Inflammatory macrophage treated with lipopolysaccharide for 1 hour (primary cell): ENCODE measurements around the gene PPFIBP2.

Experiments
- DNase-seq, 2 donors: peaks; one replicate each; pipeline ENCODE4 v3.0.0-alpha.2; 2020 to 2022

Gene PPFIBP2

DNA sequence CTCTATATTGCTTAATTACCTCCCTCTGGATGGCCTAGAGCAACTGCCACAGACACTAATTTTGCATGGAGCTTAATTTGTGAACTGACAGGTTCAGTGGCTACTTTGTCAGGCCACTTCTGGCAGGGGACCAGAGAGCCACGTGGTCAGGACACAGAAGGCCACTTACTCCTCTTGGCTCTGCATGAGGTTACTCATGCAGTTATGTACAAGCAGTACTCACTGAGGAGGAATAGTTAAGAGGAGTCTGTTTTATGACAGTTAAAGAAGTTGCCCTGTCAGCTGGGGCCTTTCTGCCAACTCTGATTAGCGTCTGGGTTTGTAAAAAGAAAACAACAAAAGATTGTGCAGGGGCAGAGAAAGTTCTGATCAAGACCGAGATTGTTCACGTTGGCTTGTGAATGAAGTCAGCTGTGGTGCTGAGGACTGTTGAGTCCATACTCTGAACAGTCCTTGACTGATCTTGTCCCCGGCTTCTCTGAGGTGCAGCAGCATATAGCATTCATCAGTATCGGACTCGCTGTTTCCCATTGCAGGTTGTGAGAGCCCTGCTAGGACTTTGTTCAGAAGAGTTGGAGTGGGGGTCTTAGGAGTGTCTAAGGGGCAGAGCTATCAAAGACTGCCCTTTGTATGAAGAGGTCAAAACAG, 41.4 kb downstream of the PPFIBP2 start:
- DNase-seq = no peak

DNA sequence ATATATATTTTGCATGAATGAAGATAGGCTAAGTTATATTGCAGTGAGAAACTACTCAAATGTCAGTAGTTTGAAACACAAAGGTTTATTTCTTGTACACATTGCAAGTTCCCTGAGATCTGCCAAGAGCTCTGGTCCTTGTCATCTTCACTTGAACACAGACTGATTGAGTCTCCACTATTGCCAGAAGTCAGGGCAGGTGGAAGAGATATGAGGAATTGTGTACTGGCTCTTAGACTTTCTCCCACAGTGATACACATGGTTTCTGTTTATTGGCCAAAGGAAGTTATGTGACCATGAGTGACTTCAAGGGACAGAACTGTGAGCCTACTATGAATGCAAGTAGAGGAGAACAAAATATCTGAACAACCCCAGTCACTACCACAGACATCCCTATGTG, 44.2 kb downstream of the PPFIBP2 start:
- no peak for DNase-seq

DNA sequence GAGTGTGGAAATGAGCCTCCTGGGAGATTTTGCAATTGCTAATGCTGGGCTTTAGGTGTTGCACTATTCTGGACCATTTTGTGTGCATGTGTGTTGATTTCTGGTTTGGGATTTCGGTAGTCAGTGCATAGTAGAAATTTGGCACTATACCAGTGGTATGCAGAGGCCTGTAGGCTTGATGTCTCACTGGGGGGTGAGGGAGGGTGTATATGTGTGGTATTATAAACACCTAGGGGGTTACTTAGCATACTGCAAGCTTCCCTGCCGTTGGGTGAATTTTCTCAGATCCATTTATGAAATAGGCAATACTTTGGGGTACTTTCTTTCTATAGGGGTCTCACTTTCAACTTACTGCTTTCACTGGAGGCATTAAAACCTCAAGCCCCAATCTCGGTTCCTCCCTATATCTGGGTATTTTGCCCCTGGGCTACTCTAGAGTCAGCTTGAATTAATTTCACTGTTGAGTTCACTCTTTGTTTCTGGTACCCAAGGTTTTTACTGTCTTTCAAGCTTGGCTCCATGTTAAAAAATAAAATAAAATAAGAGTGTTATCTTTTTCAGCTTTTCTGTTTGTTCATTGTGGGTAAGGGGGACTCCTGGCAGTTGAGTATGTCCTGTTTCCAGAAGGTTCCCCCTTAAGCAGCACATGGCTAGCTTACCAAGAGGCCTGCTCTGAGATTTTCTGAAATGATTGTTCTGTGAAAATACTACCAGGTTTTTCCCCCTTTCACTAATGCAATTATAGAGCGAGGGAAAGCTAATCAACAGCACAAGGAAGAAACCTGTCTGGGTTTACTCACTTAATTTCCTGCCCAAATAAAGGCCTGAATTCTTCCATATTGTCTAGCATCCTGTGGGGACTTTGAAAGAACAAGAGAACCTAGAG, 45.8 kb downstream of the PPFIBP2 start:
- DNase-seq = no peak

DNA sequence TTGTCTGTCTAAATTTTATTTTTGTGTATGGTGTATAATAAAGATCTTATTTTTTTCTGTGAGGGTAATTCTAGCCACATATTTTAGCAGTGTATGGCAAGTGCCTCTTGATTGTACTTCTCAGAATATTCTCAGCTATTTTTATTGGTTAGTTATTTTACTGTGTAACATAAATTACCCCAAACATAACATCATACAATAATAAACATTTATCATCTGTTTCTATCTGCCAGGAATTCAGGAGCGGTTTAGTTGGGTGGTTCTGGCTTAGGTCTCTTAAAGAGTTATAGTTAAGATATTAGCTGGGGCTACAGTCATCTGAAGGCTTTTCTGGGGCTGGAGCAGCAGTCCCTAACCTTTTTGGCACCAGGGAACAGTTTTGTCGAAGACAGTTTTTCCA, 47.8 kb downstream of the PPFIBP2 start:
- no peak for DNase-seq

DNA sequence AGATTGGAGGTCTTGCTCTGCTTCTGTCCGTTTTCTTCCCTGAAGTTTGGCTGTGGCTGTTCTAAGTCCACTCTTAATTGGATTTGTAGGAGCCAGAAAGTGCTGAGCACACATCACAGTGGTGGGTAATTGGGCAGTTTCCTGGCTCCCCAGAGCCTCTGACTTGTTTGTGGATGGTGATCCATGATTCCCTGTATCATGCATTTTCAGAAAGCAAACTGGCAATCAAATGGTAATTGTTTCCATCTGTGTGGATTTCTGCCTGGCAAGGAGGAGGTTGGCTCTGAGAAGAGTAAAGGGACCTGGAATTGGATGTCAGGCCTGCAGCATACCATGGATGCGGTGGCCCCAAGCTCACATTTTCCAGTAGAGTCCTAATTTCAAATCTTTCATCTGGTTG, 49.5 kb downstream of the PPFIBP2 start:
- DNase-seq = no peak

DNA sequence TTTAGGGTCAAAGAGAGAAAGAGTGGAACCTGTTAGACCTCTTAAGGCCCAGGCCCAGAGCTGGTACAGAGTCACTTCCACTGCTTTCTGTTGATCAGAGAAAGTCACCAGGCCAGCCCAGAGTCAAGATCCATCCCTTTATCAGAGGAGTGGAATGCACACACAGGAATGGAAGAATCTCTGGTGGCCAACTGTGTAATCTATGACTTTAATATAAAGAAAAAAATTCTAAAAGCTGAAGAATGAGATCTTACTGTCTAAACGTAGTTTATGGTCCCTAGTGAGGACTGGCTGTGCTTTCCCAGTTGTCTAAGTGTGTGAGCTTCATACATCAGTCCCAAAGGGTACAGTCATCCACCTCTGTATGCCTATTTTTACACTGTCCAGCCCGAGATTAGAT, 51.0 kb downstream of the PPFIBP2 start:
- DNase-seq = no peak

DNA sequence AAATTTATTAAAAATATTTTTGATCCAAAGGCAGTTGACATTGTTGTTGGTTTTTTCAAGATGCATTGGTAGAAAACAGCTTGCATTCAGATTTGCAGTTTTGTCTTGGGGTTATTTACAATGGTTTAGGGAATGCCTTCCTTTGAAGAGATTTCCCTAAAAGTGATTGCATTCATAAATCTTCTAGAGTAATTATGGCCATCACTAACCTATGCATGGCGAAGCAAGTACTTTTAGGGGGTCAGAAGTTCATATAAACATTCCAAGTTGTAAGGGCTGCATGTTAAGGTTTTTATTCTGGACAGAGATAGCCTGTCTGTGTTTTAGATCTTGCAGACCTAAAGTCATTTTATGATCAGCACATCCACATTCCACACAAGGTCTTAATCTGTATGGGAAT, 53.5 kb downstream of the PPFIBP2 start:
- no peak for DNase-seq

DNA sequence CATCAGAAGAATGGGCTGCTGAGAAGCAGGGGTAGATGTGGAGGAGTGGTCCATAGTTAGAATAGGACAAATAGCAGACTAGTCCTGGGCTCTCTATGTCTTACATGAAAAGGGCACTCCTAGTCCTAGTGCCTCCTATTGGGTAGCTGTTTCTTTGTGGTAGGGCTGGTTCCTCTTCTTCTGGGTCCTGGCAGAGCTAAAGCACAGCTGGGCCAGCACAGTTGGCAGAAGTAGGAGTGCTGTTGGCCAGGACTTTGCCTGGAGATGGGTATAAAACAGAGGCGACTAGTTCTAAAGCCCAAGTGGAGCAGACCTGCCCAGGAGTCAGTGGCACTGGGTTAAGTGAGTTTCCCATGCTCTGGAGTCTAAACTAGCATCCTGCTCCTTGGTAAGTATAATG, 55.2 kb downstream of the PPFIBP2 start:
- no peak for DNase-seq

DNA sequence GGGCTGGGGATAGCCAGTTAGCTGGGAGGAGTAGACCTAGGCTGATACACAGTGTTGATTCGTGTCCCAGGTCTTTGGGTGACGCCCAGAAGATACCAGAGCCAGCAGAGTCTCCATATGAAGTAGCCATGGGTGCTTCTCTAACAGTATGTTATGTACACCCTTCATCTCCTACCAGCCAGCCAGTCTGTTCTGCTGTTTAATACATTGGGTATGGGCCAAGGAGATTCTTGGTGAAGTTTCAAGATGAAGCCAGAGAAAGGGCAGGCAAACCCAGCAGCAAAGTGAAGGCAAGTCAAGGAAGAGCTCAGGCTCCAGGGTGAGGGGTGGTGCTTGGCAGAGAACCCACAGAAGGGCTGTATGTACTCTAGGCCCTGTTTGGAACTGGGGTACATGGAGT, 56.4 kb downstream of the PPFIBP2 start:
- no peak for DNase-seq

DNA sequence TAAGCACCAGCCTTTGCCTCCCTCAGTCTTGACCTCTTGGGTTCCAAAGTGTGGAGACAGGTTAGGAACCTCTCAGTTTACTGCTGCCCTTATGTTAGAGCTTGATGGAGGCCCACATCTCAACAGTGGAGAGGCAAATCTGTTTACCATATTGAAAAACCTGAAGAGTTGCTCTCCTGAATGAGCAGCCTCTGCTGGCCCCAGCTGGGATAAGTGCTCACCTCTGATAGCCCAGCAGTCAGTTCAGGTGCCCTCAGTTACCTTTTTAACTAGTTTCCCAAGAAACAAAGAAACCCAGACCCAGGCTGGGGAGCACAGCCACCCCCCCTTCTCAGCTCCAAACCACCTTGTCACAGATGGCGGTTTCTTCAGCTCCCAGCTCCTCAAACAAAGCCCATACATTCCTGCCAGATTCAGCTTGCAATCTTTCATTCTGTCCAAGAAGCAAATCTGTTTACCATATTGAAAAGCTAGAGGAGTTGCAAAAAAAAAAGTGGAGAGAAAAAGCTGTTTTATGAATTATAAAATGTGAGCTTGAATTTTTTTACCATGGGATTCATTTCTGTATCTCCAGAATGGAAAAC, 57.2 kb downstream of the PPFIBP2 start:
- no peak for DNase-seq

DNA sequence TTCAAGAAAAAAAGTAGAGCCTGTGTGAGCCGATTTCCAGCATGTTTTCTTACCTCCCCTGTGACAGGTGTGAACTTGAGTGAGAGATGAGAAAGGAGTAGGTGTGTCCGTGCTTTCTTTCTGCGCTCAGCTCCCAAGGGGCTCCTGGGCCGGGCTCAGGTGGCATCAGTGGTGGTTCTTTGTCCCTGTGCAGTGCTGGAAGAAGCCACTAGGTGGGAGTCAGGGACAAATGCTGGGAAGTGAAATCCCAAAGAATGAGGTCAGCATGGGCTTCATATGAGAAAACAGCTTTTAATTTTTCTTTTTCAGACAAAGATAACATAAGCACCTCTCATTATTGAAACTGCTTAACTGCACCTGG, 57.8 kb downstream of the PPFIBP2 start:
- peak; percentile 41 to 80 for DNase-seq

DNA sequence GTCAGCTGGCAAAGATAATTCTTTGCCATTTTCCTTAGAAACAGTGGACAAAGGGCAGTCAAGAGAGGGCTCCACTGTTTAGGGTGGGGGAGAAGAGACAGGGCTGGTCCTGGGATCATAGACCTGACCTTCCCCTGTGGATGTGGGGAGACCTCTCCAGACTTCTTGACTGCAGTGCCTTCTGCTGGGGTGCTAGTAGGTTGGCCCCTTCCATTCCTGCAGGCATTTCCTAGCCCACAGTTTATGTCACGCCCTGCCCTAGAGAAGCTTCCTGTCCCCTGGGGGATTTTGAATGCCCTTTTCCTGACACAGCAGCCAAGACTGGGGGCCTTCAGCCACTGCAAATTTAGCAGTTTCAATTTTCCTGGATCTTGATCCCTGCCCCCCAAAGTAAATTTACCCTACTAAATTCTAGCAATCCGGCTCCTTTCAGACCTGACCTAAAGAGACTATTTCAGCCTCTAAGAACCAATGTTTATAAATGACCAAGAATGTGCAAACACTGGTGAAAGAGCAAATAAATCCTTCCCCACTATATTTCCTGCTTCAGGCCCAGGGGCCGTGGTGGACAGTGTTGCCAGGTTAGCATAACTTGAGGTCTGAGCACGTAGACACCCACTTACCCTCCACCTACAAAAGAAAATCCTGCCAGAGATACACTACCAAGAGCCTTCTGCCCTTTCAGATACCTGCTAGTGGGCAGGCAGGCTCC, 58.4 kb downstream of the PPFIBP2 start:
- DNase-seq = no peak

DNA sequence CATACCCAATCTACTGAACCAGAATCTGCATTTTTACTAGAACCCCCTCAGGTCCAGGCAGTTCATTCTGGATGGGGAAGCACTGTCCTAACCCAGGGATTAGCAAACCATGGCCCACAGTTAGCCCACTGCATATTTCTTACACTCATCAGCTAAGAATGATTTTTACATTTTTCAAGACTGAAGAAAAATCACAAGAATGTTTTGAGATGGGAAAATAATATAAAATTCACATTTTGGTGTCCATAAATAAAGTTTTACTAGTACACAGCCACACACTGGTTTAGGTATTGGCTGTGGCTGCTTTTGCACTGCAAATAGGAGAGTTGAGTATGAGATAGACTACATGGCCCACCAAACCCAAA, 59.4 kb downstream of the PPFIBP2 start:
- no peak for DNase-seq

DNA sequence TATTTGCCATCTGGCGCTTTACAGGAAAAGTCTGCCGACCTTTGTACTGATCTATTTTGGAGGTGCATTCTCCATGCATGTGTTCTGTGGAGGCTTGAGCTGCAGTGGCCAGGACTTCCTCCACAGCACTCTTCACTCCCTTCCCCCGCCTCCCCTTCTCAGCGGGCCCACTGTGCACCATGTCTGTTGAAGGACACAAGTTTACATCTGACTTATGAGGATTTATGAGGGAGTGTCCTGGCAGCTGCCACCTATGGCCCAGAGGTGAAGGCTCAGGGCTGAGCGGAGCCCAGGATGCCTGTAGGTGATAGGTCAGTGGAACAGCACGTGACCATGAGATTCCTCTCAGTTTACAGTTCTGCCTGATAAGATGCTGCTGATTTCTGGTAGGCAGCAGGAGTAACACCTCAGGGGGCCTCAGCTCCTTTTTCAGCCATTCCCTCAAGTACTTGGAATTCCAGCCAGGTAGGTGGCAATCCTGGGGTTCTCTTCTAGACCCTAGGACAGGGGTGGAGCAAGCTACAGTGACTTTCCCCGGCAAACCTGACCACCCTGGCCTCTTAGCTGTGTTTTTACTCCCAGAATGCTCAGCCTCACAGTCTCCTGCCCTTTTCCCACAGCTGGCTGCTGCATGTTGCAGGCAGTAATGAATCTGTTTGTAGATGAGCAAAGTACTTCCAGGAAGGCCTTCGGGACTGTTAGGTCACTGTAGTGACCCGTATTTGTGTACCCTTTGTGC, 59.9 kb downstream of the PPFIBP2 start:
- no peak for DNase-seq

DNA sequence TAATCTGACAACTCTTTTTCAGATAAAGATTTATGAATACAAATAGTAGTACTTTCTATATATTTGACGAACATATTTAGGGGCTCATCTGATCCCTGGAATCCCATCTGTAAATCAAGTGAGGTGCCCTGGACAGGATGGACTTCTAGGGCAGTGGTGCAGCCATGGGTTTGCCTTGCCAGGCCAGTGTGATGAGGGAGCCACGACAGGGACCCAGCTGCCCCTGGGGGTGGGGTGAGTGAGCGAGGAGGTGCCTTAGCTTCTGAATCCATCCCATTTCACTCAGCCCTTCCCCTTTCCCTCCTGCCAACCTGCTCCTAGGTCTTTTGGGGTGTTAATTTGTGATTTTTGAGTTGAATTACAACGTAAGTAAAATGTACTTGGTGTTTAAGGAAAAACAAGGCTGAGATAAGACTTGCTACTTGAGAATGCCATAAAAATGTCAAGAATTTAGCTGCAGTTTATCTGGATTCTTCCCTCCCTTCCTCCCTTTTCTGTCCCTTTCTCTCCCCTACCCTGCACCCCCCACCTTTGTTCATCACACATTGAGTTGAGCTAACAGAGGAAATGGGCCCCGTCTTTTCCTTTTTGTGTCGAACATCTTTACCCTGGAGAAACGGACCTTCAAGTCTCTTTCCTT, 60.8 kb downstream of the PPFIBP2 start:
- DNase-seq = no peak

DNA sequence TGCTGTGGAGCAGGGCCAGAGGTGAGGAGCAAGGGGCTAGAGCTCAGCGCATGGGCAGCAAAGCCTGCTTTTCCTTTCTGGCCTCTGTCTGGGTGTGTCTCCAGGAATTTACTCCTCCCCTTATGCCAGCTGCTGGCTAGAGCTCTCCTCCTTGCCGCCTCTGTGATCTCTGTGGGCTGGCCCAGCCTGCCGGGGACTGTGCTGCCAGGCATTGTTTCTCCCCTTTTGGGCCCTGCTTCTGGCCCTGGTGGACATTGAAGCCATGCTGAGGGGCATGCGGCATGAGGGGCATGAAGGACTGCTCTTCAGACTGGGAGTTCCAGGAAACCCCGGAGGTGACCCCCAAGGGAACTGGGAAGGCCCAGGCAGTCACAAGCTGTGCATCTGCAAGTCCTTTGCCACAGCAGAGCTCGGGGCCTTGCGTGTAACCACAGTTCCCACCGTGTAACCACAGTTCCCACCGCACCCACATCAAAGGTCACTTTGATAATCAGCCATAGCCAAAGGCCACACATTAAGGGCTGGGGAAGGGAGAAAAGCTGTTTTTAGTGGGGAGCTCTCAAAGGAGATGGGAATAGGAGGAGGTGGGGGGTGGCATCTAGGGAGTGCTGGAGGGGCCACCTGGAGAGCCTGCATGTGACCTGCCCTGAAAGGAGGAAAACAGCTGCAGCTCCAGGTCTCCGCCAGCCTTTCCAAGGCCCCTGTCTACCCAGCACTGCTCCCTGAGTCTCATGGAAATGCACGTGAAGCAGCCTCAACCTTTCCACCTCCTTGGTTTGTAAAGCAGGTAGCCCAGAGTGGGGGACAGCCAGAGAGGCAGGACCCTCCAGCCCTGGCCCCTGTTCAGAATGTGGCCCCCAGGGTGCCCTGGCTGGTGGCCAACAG, 62.3 kb downstream of the PPFIBP2 start:
- DNase-seq = no peak

DNA sequence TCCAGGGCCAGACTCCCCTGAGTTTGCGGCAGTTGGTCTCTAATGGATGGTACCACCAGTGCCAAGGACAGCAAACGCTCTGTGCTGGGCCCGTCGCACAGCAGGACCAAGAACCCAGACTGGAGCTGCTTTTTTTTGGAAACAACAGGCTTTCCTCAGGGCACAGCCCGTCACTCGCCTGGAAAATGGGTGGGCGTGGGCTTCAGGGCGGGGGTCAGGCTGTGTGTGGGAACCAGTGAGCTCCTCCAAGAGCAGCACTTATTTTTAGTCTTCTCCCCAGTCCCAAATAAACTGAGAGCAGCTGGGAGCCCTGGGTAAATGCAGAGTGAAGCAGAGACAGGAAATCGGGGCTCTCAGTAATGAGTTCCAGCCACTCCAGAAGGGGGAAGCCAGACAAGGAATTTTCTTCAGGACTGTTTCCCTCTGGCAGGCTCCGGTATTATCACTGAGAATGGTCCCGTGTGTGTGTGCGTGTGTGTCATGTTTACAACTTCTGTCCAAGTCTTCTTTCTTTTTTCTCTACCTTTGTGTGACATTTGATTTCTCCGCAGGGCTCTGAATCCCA, 63.0 kb downstream of the PPFIBP2 start:
- DNase-seq = no peak

DNA sequence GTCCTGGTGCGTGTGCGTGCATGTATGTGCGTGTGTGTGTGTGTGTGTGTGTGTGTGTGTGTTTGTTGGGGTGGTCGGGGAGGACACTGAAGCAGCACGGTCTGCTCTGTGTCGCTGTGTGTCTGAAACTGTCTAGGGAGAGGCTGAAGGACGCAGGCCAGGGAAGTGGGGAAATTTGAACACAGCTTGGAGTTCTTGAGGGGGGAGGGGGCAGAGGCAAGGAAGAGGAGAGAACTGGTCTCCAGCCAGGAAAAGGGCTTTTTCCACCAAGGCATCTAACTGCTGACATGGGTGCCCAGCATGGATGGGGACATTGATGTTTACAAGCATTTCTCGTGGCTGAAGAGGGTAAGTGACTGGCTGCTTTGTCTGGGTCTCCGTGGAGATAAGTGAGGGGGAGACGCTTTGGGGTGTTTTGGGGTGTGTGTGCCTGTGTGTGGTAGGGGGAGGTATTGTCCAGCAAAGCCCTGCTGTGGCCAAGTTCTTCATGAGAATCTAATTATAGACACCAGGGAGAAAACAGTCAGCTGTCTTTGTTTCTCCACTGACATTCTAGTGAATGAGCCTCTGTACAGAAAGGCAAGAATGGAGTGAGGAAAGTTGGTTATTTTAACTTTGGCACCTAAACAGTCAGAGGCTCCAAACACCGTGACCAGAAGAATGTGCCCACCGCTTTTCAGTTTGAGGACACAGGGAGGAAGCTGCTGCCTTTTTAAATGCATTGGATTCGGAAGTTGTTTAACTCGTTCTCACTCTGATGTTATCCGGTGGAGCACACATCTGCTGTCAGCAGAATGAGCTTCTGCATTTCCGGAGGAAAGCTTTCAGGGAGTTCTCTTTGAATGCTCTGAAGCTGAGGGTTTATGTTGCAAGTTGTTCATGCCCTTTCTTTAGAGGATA, 63.7 kb downstream of the PPFIBP2 start:
- DNase-seq = peak; percentile 52 to 59

DNA sequence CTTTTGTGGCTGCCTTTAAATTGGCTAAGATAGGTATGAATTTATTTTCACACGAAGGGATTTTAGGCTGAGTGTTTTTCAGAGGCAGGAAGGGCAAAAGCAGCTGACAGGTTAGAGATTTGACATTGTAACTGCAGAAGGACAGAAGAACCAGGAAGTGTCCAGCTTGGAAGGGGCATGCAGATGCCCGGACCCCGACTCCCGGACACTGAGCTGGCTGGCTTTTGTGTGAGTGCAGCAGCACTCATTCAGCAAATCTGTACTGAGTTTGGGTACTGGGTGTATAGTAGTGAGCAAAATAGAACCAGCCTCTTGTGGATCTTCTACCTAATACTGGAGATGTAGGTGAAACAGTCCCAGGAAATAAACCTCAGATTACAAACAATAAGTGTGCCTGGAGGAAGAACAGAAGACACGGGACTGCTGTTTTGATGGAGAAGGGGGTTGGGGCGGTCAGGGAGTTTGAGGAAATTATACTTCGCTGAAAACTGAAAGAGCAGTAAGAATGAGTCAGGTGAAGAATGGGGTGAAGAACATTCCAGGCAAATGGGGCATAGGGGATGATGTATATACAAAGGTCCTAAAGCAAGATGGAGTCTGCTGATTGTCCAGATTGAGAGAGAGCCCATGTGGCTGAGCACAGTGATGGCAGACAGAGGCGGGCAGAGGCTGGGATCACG, 64.6 kb downstream of the PPFIBP2 start:
- DNase-seq = no peak
